ENCODE results near the gene CDH13. TPM values are rescaled to one million over a fixed set of nuclear protein-coding genes. Genes with fewer than 3 reads are reported as not detected.

The CDH13 gene
- total and polyA plus RNA-seq, 2 experiments from 2014 or later = 1.6 to 4.4 TPM

- TF ChIP-seq EZH2 (IDR thresholded peaks at IDR 0.05; ENCODE audit: low read depth, unreplicated experiment) (no peak), CTCF (conservative IDR thresholded peaks at IDR 0.05; ENCODE audit: low read depth in 2 of 2) (peak; percentile 40 to 50), EZH2phosphoT487 (IDR thresholded peaks at IDR 0.05; ENCODE audit: unreplicated experiment) (no peak), CREB1 (CRISPR knock-in tag; IDR thresholded peaks at IDR 0.05; ENCODE audit: low read depth) (no peak)
- TF ChIP-seq, protein P1, sequence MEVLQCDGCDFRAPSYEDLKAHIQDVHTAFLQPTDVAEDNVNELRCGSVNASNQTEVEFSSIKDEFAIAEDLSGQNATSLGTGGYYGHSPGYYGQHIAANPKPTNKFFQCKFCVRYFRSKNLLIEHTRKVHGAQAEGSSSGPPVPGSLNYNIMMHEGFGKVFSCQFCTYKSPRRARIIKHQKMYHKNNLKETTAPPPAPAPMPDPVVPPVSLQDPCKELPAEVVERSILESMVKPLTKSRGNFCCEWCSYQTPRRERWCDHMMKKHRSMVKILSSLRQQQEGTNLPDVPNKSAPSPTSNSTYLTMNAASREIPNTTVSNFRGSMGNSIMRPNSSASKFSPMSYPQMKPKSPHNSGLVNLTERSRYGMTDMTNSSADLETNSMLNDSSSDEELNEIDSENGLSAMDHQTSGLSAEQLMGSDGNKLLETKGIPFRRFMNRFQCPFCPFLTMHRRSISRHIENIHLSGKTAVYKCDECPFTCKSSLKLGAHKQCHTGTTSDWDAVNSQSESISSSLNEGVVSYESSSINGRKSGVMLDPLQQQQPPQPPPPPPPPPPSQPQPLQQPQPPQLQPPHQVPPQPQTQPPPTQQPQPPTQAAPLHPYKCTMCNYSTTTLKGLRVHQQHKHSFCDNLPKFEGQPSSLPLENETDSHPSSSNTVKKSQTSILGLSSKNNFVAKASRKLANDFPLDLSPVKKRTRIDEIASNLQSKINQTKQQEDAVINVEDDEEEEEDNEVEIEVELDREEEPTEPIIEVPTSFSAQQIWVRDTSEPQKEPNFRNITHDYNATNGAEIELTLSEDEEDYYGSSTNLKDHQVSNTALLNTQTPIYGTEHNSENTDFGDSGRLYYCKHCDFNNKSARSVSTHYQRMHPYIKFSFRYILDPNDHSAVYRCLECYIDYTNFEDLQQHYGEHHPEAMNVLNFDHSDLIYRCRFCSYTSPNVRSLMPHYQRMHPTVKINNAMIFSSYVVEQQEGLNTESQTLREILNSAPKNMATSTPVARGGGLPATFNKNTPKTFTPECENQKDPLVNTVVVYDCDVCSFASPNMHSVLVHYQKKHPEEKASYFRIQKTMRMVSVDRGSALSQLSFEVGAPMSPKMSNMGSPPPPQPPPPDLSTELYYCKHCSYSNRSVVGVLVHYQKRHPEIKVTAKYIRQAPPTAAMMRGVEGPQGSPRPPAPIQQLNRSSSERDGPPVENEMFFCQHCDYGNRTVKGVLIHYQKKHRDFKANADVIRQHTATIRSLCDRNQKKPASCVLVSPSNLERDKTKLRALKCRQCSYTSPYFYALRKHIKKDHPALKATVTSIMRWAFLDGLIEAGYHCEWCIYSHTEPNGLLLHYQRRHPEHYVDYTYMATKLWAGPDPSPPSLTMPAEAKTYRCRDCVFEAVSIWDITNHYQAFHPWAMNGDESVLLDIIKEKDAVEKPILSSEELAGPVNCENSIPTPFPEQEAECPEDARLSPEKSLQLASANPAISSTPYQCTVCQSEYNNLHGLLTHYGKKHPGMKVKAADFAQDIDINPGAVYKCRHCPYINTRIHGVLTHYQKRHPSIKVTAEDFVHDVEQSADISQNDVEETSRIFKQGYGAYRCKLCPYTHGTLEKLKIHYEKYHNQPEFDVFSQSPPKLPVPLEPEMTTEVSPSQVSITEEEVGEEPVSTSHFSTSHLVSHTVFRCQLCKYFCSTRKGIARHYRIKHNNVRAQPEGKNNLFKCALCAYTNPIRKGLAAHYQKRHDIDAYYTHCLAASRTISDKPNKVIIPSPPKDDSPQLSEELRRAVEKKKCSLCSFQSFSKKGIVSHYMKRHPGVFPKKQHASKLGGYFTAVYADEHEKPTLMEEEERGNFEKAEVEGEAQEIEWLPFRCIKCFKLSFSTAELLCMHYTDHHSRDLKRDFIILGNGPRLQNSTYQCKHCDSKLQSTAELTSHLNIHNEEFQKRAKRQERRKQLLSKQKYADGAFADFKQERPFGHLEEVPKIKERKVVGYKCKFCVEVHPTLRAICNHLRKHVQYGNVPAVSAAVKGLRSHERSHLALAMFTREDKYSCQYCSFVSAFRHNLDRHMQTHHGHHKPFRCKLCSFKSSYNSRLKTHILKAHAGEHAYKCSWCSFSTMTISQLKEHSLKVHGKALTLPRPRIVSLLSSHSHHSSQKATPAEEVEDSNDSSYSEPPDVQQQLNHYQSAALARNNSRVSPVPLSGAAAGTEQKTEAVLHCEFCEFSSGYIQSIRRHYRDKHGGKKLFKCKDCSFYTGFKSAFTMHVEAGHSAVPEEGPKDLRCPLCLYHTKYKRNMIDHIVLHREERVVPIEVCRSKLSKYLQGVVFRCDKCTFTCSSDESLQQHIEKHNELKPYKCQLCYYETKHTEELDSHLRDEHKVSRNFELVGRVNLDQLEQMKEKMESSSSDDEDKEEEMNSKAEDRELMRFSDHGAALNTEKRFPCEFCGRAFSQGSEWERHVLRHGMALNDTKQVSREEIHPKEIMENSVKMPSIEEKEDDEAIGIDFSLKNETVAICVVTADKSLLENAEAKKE (CRISPR knock-in tag; IDR thresholded peaks at IDR 0.05) = no peak
- Histone ChIP-seq H3K4me1 (ENCODE audit: insufficient read depth) (peaks cover 5% of the 10 kb centered on the region), H3F3A (replicated peaks; ENCODE audit: low read depth) (no peaks in the 10 kb centered on the region), H3K4me2 (no peak overlapping the region), H3K27ac (ENCODE audit: low read depth) (no peak overlapping the region), H4K20me1 (replicated peaks; ENCODE audit: insufficient read depth) (no peaks in the 10 kb centered on the region), H3K9me2 (ENCODE audit: insufficient read depth) (no peaks in the 10 kb centered on the region), H3K27me3 (ENCODE audit: insufficient read depth) (peaks cover 27% of the 10 kb centered on the region), H3K4me3 (no peak overlapping the region), H3K36me3 (ENCODE audit: insufficient read depth) (no peaks in the 10 kb centered on the region), H3K79me2 (replicated peaks; ENCODE audit: insufficient read depth) (no peaks in the 10 kb centered on the region), H2AFZ (no peak overlapping the region)
- no peak overlapping the region for H3K27ac Mint-ChIP-seq
- no peaks in the 10 kb centered on the region; the same call in 2 of the 3 replicates for H3K36me3 Mint-ChIP-seq (ENCODE audit: low read depth)
- no peak overlapping the region for H3K4me3 Mint-ChIP-seq
- H3K27me3 Mint-ChIP-seq (ENCODE audit: insufficient read depth, low read depth, poor library complexity) = peaks cover 17% of the 10 kb centered on the region
- DNase-seq (ENCODE audit: low spot score) = peak; percentile 13
- no peaks in the 10 kb centered on the region for H3K4me1 Mint-ChIP-seq
- no peaks in the 10 kb centered on the region for H3K9me3 Mint-ChIP-seq
- ATAC-seq = no peak
Observed at GRCh38 chr16:82621781-82622180, 5.0 kb upstream of the CDH13 start.

All from GM23338 (cell line).